ENCODE data around the gene NR5A2. TPM values are rescaled to one million over a fixed set of nuclear protein-coding genes. Genes with fewer than 3 reads are reported as not detected.

The NR5A2 gene
- total RNA-seq, 1 experiment from 2014 or later, result 22.3 TPM

GRCh38 chr1:200223207-200223606, 195.7 kb downstream of the NR5A2 start (continued):
- TF ChIP-seq ATF2 (CRISPR knock-in tag; IDR thresholded peaks at IDR 0.05; ENCODE audit: borderline replicate concordance, low read depth) (no peak), E2F5 (CRISPR knock-in tag; IDR thresholded peaks at IDR 0.05) (no peak), ZNF671 (CRISPR knock-in tag; IDR thresholded peaks at IDR 0.05) (no peak), ZNF425 (CRISPR knock-in tag; conservative IDR thresholded peaks at IDR 0.05) (no peak), ZNF281 (CRISPR knock-in tag; IDR thresholded peaks at IDR 0.05) (no peak), E2F4 (CRISPR knock-in tag; IDR thresholded peaks at IDR 0.05; ENCODE audit: borderline replicate concordance, low read depth) (no peak), RORB (CRISPR knock-in tag; IDR thresholded peaks at IDR 0.05) (no peak), ZNF532 (CRISPR knock-in tag; IDR thresholded peaks at IDR 0.05; ENCODE audit: borderline replicate concordance) (no peak)

GRCh38 chr1:200223613-200224012, 196.1 kb downstream of the NR5A2 start:
- H3K36me3 Mint-ChIP-seq, result no peaks in the 10 kb centered on the region
- no peaks in the 10 kb centered on the region; the same call in 1 of the 2 replicates for H3K27me3 Mint-ChIP-seq (ENCODE audit: low read depth)
- TF ChIP-seq NFYB (CRISPR knock-in tag; conservative IDR thresholded peaks at IDR 0.05; ENCODE audit: low read depth), result no peak
- TF ChIP-seq ZNF138 (CRISPR knock-in tag; conservative IDR thresholded peaks at IDR 0.05), result no peak
- TF ChIP-seq ZBTB43 (CRISPR knock-in tag; IDR thresholded peaks at IDR 0.05), result no peak
- TF ChIP-seq NR3C1 (CRISPR knock-in tag; conservative IDR thresholded peaks at IDR 0.05; ENCODE audit: low read depth), result no peak
- TF ChIP-seq ZSCAN18 (CRISPR knock-in tag; IDR thresholded peaks at IDR 0.05), result no peak
- TF ChIP-seq GABPB1 (CRISPR knock-in tag; IDR thresholded peaks at IDR 0.05), result no peak
- no peak for TF ChIP-seq MLX (CRISPR knock-in tag; IDR thresholded peaks at IDR 0.05)
- POLR2A ChIA-PET, result no interaction called here
- no peak for ATAC-seq
- CTCF ChIA-PET, result interaction anchor here (1.0 kb wide), 1 partner anchor 10 kb away, joined by 3 read pairs; no protein-coding TSS in a partner anchor
- H3K9me3 Mint-ChIP-seq, result 0 out of 2 replicates have a peak, but pooled peaks cover 4% of the 10 kb centered on the region
- no peak overlapping the region for H3K27ac Mint-ChIP-seq
- no peak overlapping the region for H3K4me3 Mint-ChIP-seq
- peaks cover 48% of the 10 kb centered on the region for H3K4me1 Mint-ChIP-seq
- no peak for DNase-seq (ENCODE audit: low spot score)
